GM18520 (cell line): ENCODE measurements around the gene TRIM24.

ENCODE experiments used
- ATAC-seq: cut with Tn5 transposase; IDR thresholded peaks from one replicate; pipeline ENCODE4 v1.9.1; 2021; ENCODE audit not compliant: unreplicated experiment

The TRIM24 gene

DNA sequence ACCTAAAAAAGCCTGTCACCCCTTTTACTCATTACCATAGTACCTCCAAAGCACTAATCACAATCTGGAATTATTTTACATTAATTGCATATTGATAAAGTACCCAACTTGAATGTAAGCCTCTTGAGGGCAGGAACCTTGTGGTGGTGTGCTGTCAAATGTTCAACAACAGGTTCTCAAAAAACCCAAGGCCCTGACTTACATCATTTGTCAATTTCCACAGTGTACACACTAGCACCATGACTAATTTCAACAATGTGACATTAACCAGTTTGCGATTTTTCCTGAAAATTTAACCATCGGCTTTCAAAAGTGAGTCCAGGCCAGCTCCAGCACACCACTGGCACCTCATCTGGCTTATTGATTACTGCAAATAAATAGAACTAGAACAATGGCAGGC lies 153.6 kb downstream of the TRIM24 start:
- no peak for ATAC-seq

DNA sequence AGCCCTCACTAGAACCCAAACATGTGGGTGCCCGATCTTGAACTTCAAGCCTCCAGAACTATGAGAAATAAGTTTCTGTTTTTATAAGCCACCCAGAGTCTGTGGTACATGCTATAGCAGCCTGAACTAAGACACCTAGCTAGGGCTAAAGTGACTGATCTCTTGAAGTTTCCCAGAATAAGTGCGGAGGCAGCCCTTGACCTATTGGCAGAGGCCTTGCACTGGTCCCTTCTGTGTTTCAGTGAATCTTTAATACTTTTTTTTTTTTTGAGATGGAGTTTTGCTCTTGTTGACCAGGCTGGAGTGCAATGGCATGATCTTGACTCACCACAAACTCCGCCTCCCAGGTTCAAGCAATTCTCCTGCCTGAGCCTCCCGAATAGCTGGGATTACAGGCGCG lies 156.0 kb downstream of the TRIM24 start:
- ATAC-seq, result no peak

DNA sequence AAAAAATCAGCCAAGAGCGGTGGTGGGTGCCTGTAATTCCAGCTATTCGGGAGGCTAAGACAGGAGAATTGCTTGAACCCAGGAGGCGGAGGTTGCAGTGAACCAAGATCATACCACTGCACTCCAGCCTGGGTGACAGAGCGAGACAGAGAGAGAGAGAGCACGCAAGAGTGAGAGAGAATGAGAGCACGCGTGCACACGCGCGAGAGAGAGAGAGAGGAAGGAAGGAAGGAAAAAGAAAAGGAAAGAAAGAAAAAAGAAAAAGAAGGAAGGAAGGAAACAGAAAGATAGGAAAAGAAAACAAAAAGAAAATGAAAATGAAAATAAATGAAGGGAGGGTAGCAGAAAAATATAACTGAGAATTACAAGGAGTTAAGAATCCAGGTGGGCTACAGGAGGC lies 158.4 kb downstream of the TRIM24 start:
- no peak for ATAC-seq

DNA sequence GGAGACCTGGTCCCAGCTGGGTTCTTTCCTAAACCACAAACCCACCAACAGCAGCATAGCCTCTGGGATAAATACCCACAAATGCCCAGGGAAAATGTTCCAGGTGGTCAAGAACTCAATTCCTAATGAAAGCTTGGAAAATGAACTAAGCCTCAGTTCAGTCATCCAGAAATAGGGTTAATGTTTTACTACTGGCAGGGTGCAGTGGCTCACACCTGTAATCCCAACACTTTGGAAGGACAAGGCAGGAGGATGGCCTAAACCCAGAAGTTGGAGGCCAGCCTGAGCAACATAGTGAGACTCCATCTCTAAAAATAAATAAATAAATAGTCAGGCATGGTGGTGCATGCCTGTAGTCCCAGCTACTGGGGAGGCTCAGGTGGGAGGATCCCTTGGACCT lies 158.9 kb downstream of the TRIM24 start:
- no peak for ATAC-seq

DNA sequence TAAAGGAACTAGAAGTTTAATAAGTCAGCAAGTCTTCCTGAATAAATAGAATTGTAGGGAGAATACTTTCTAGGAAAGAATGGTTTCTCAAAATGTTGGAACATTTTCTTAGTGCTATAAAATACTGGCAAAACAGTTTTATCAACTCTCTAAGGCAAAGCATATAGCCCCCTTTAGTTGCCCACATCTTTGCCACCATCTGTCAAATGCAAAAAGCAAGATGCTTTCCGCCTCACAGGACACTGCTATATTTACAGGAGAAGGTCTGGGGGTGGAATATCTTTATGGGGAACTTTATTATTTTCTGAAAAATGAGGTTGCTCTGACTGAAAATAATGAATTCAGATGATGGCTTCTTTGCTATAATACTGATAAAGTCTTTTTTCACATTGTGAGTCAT lies 162.8 kb downstream of the TRIM24 start:
- ATAC-seq, result no peak

DNA sequence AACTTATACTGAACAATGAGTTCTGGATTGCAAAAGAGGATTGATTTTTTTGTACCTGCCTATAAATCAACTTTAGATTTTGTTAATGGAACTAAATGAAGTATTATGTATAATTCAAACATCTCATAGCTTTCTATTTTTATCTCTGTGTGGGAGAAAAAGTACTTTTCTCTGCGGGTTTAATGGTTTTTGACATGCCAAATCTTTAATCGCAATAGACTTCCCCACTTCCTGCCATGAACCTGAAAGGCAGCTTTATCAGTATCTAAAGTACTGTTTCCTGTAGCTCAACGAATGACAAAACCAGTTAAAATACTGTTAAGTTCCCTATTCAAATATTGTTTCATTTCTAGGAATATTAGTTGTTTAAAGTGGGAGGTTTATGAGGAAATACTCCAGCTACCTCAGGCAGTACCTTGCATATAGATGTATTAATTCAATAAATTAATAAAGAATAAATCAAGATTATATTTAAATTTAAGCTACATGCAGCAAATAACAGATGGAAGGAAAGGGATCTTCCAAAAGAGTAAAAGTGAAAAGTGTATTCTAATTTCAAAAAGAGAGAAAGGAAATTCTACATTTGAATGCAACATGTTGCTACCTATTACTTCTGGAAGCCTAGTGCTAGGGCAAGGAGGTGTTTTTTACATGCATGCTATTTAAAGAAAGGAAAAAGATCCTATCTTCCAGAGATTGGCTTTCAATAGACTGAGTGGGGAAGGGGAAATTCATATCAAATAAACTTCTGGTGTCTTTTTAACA lies 165.2 kb downstream of the TRIM24 start:
- ATAC-seq, result no peak

DNA sequence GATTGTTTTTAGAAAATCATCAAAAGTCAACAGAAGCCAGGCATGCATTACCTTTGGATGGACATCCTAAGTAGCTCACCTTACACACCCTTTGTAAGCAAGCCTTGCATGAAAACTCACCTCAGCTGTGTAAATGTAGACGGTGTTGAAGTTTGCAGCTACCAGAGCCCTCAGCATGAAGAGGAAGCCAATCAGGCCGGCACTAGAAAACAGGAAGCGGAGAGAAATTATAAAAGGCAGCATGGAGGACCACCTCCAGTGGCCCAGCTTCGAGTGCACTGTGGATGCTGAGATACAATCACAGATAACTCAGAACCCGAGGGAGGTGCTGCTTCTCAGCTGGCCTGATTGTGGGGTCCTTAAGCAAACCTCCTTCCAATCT lies 165.8 kb downstream of the TRIM24 start:
- ATAC-seq, result no peak

DNA sequence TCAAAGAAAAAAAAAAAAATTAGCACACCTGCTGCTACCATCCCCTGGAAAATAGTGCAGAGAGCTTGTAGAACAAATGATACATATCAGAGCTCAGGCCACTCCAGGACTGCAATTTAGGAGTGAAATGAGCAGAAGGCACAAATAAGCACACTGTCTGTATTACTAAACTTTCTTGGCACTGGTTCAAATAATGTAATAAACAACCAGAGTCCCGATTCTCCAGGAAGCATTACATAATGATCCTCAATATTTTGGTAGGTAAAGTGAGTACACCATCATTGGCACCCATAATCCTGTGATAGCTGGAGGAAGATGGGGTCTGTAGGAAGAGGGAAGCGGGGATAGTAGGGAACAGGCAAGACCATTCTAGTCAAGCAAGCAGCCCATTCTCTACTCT lies 166.8 kb downstream of the TRIM24 start:
- ATAC-seq, result no peak

DNA sequence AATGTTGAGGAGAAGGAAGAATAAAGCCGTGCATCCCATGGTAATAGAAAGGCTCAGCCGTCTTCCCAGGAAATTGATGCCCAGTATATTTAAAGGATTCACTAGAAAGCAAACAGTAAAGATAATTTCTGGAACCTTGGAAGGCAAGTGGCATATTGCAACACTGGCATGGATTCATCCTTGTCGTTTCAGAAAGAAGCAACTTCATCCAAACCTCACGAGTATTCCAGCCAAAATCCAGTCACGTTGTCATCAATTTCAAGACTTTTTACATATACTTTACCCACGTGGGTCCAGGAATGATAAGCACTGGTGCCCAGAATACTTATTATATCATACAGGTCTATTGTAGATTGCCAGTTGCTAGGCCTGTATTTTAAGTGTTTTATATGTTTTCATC lies 167.3 kb downstream of the TRIM24 start:
- no peak for ATAC-seq

DNA sequence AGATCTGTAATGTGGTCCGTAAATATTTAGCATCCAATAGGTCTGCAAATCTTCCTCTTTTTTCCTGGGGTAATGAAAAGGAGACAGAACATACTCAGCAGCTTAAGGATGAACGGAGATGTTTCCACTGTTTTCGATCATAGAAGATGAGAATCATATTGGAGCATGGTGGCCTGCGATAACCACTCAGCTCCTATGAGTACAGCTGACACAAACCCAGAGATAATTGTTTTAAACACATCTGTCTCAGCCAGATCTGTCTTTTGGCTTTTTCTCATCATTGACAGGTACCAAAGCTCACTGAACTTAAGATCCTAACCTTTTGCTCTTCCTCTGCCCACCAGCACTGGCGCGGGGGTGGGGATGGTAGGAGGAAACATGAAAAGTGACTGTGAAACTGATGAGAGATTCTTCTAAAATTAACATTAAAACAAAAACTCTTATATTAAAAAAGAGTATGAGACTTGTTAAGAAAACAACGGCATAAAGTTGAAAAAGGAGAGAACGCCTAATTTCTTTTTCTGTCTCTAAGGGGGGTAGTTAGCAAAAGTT lies 170.1 kb downstream of the TRIM24 start:
- no peak for ATAC-seq

DNA sequence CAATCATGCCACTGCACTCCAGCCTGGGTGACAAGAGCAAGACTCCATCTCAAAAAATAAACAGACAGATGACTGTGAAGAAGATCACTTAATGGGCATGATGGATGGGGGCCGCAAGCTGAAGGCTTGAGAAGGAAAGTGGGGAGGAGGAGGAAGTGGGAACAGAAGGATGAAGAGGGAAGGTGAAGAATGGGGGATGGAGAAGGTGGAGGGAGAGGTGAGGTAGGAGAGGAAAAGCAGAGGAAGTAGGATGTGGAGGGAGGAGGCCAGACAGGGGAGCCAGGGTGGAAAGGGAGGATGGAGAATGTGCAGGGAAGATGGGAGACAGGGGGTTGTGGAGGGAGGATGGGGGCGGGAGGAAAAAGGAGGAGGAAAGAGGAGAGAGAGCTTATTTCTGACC lies 172.3 kb downstream of the TRIM24 start:
- ATAC-seq, result no peak

DNA sequence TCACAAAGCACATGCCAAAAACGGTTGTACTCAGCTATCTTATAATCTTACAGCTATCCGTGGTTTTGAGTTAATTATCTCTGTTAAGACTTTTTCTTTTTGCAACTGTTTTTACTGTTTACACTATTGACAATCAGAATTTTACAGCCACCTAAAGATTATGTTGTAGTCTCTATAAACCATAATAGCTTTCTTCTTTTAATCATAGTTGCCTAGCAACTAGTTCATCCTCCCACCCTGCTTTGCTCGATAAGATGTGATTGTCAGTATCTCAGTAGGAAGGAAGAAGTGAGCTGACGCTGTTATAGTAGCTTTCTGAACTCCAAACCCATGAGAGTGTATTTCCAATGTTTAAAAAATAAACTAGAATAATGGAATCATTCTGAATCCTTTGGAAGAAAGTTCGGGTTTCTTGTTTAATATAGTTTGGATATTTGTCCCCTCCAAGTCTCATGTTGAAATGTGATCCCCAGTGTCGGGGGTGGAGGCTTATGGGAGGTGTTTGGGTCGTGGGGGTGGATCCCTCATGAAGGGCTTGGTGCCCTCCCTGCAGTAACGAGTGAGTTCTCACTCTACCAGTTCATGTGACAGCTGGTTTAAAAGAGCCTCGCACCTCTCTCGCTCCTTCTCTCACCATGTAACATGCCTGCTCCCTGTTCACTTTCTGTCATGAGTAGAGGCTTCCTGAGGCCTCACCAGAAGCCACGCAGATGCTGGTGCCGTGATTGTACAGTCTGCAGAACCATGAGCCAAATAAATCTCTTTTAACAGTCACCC lies 173.0 kb downstream of the TRIM24 start:
- no peak for ATAC-seq
